GM12873 (cell line): ENCODE data around the gene SND1.

ENCODE experiments used
- TF ChIP-seq, protein P1 (sequence below): IDR thresholded peaks from 2 replicates; pipeline ENCODE4 v1.5.1; 2012; ENCODE audit warnings: low read depth, mild to moderate bottlenecking, moderate library complexity, low read length, control low read depth; ENCODE audit not compliant: insufficient read depth; ENCODE audit errors: missing control alignments

SND1 gene

DNA sequence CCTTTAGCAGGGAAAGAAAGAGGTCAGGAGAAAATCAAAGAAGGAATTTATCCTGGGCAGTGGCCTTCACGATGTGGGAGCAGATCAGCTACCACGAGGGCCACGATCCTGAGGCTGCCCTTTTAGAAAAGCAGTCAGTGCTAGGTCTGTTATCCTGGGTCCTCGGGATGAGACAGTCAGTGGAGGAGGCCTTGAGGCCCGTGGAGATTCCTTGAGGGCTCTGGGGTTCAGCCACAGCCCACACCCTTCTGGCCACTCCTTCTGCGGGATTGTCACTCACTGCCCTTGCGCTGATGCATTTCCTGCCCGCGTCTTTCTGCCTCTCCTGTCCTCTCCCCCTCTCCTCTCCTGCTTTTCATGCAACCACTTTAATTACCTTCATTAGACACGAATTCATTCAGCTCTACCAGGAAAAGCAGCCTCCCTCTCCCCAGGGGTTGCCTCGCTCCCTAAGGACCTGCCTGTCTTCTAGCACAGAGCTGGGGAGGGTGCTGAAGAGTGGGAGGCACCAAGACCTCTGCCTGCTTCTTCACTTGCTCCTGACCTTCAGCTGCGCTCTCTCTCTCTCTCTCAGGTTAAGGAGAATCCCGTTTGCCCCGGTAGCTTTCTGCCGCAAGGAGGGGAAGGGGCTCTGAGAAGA is 421.8 kb downstream of the SND1 start:
- TF ChIP-seq, protein P1, sequence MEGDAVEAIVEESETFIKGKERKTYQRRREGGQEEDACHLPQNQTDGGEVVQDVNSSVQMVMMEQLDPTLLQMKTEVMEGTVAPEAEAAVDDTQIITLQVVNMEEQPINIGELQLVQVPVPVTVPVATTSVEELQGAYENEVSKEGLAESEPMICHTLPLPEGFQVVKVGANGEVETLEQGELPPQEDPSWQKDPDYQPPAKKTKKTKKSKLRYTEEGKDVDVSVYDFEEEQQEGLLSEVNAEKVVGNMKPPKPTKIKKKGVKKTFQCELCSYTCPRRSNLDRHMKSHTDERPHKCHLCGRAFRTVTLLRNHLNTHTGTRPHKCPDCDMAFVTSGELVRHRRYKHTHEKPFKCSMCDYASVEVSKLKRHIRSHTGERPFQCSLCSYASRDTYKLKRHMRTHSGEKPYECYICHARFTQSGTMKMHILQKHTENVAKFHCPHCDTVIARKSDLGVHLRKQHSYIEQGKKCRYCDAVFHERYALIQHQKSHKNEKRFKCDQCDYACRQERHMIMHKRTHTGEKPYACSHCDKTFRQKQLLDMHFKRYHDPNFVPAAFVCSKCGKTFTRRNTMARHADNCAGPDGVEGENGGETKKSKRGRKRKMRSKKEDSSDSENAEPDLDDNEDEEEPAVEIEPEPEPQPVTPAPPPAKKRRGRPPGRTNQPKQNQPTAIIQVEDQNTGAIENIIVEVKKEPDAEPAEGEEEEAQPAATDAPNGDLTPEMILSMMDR = no peak

DNA sequence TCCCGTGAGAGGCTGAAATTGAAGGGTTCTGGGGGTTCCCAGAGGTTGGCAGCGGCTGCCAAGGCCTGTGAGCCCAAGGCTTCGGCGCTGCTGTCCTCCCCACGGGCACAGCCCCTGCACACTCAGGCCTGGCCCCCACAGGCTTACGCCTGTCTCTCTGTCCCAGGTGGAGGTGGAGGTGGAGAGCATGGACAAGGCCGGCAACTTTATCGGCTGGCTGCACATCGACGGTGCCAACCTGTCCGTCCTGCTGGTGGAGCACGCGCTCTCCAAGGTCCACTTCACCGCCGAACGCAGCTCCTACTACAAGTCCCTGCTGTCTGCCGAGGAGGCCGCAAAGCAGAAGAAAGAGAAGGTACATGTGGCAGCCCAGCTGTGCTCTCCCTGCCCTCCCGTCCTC is 422.3 kb downstream of the SND1 start:
- TF ChIP-seq, protein P1 = no peak

DNA sequence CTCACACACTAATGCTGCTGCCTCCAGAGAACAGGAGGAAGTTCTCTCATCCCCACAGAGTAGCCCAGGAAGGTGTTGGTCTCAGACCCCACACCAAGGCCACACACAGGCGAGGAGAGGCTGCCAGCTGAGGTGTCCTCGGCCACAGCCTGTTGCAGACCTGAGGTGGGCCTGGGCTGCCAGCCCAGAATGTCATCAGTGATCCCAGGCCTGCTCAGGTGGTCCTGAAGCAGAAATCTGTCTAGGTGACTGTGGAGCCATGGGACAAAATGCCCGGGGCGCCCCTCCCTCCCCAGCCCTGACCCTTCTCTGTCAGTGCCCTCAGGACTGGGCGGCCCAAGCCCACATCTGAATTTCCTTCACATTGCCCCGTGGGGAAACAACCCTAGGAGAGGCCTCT is 422.7 kb downstream of the SND1 start:
- TF ChIP-seq, protein P1 = no peak

DNA sequence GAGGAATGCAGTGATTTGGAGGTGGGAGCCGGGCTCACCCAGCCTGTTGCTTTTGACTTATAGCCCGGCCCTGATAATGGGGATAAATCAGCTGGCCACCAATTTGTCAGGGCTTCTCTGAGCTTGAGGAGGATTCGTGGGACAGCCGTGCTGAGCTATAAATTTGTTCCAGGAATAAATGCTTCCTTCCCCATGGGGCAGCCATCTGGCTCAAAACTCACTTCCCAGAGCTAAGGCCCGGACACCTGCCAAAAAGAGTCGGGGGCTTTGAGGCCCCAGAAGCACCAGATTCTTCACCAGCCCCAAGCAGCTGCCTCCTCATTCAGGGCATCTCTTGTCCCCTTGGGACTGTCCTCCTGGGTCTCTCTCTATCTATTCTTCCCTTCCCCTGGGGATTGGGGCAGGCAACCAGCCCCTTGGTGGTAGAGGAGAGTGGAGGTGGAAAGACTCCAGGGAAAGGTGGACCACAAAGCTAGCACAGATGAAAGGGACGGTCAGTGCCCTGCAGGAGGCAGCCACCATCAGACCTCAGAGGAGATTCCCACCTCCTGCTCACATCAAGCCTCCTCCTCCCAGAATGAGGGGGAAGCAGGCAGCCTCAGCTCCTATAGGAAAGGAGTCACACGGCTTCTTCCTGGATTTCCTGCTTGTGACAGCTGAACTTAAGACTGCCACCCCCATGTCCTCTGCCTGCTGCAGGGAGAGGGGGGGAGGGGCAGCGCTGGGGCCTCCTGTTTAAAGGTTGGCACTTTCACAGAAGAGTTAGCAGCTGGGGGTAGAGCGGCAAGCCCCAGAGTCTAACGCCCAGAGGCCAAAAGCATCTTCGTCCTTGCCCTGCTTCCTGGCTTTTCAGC is 423.5 kb downstream of the SND1 start:
- TF ChIP-seq, protein P1 = no peak

DNA sequence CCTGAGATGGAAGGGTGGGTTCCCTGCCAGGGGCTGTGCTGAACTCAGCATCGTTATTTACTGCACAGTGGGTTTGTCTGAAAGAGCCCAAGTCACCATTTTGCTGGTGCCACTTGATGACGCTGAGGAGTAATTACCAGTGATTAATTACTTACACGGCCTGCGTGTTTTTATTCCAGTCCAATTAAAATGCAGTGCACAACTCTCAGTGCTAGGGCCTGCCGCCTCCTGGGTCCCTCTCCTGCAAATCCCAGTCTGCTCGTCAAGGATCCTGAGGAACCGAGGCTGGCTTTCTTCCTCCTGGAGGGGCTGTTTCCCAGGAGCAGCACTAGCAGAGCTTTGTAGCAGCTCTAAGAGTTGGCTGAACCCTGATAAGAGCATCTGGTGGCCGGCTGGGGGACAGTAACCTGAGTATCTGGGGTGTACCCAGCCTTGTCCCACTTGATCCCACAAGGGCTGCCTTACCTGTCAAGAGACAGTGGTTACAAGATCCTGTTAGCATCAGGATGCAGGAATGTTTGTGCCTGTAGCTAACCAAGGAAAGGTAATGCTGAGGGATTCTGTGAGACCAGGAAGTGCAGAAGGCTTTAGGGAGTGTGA is 424.3 kb downstream of the SND1 start:
- TF ChIP-seq, protein P1 = no peak

DNA sequence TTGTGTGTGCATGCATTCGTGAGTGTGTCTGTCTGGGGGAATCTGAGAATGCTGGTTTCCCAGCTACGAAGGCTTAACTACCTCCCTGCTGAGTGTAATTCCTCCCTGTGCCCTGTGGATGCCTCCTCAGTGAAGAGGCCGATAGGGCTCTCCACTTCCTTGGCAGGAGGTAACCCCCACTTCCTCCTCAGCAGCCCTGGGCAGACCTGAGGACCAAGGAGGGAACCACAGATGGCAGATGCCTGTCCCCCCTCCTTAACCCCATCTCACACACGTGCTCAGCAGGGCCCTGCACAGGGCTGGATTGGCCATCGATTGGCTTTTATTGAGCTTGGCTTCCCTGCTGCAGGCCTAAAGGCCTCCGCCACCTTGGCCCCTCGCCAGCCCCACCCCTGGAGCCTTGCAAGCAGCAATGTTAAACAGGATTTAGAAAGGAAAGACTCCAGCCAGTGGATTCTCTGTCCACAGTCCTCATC is 424.8 kb downstream of the SND1 start:
- TF ChIP-seq, protein P1 = no peak

DNA sequence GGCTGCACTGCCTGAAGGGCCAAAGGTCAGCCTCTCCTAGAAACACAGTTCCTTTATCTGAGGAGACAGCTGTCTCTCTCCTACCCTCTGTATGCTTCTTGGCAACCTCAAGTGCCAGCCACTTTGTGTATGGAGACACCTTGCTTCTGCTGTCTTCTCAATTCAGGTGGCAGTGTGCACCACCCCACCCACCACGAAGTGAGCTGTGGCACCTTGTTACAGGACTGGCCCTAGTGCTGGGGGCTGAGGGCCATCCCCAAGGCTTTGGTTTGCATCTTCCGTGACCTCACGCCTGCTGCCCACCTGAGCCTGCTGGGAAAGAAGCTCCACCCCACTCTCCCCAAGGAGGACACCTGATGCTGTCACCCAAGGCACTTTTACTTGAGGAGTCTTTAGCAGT is 426.3 kb downstream of the SND1 start:
- TF ChIP-seq, protein P1 = no peak
